Uterus (tissue), 2 donors: ENCODE data around the gene CAMKV.

Source experiments
- POLR2A ChIP-seq, 2 donors: fragments of 450-650 bp; IDR thresholded peaks; one replicate each; pipeline ENCODE4 v1.6.1; 2016; ENCODE audit warnings: antibody characterized with exemption in 2 of 2, mild to moderate bottlenecking in 1 of 2, moderate library complexity in 1 of 2
- TF ChIP-seq, protein P1 (sequence below), 4 experiments: fragments of 200-600 bp in 2 of 4; fragments of 450-650 bp in 2 of 4; sonication (generic) in 2 of 4; IDR thresholded peaks; one replicate each; pipeline ENCODE4 v1.5.1; 2016 to 2019; ENCODE audit warnings: antibody characterized with exemption in 4 of 4, mild to moderate bottlenecking in 2 of 4, moderate library complexity in 1 of 4

DNA sequence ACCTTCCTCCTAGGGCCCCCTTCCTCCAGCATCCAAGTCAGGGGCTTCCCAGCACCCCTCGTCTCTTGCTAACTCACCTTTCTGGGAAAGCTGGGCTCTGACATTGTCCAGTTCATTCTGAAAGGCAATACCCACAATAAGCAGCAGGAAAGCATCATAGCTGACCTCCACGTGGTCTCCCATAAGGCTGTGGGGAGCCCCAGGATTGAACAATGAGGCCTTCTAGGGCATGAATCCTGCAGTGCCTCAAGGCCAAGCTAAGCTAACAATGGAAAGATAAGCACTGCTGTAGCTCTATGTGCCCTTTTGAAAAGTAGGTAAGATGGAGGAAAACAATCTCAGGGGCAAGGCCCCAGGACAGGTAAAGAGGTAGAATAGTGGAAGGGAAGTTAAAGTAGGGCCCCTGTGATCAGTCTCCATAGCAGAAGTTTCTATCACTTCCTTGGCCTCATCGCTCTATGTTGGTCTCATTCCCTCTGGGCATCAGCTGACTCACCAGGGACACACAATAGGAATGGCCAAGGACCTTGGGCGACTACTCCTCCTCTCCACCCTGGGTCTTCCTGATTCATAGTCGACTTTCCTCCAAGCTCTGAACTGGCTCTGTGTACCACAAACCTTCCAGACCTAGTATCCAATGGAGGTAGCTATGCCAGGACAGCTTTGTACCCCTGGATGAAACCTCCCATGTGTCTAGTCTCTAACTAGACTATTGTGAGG, 25.1 kb downstream of the CAMKV start:
- TF ChIP-seq, protein P1, sequence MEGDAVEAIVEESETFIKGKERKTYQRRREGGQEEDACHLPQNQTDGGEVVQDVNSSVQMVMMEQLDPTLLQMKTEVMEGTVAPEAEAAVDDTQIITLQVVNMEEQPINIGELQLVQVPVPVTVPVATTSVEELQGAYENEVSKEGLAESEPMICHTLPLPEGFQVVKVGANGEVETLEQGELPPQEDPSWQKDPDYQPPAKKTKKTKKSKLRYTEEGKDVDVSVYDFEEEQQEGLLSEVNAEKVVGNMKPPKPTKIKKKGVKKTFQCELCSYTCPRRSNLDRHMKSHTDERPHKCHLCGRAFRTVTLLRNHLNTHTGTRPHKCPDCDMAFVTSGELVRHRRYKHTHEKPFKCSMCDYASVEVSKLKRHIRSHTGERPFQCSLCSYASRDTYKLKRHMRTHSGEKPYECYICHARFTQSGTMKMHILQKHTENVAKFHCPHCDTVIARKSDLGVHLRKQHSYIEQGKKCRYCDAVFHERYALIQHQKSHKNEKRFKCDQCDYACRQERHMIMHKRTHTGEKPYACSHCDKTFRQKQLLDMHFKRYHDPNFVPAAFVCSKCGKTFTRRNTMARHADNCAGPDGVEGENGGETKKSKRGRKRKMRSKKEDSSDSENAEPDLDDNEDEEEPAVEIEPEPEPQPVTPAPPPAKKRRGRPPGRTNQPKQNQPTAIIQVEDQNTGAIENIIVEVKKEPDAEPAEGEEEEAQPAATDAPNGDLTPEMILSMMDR (IDR thresholded peaks at IDR 0.05) = no peak
- no peak for TF ChIP-seq POLR2A (IDR thresholded peaks at IDR 0.05)
